ENCODE measurements around the gene CNGB1.
"Not testable (repeated sequence)": the region's sequence is repeated elsewhere in the genome, so short reads cannot be mapped to it uniquely, and the experiment has no call there.

CNGB1 gene

DNA sequence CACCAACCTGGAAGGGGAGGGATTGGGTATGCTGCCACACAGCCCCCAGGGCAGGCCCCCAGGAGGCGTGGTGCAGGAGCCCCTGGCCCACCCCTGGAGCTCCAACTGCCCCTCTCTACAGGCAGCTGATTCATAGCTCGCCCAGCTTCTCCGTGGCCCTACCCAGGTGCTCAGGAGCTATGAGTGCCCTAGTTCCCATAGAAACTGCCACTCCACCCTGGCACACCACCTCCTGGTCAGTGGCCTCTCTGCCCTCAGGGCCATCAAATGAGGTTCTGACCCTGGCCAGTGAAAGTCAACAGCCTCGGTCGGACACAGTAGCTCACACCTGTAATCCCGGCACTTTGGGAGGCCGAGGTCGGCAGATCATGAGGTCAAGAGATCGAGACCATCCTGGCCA, 18.0 kb downstream of the CNGB1 start:
- no peak for DNase-seq (ENCODE audit: low read depth)

DNA sequence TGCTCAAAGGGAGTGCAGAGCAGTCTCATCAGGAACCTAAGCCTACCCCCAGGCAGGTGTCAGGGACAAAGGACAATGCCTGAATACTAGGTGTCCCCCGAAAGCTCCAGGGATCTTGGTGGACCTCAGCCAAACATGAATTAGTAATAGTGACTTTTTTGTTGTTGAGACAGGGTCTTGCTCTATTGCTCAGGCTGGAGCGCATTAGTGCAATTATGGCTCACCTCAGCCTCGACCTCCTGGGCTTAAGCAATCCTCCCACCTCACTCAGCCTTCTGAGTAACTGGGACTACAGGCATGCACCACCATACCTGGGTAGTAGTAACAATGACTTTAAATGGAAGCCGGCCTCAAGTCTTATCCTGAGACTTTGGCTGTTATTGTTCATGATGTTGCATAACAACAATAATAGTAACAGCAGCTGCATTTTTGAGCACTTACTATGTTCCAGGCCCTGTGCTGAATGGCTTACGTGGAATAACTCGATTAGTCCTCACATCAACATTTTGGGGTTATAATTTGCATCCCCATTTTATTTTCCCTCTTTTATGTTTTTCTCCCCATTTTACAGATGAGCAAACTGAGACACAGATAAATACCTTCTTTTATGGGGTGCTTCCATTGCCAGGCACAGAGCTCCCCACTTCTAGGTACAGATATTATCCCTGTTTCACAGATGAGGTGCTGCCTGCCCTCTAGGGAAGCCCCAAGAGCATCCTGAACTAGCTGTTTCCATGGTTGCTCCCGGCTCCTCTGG, 19.5 kb downstream of the CNGB1 start:
- DNase-seq (ENCODE audit: low read depth), result no peak

DNA sequence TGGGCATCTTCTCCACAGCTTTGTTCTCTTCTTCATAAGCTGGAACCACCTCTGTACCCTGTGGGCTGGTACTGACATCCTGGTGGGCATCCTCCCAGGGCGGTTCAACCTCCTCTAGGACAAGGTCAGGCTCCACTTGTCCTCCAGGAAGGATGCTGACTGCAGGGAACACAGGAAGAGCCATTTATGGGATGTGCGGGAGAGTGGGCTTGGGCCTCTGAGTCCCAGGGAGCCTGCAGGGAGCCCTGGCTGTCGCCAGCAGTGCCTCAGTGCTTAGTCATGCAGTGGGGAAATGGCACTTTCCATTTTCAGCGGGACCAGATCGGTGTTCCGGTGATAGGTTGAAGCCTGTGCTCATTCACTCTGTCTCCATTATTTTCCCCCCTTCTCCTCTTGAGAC, 20.5 kb downstream of the CNGB1 start:
- DNase-seq (ENCODE audit: low read depth), result no peak

- DNase-seq (ENCODE audit: low read depth), result no peak
Observed at GRCh38 chr16:57949595-57950238, 21.2 kb downstream of the CNGB1 start.

- no peak for DNase-seq (ENCODE audit: low read depth)
Observed at GRCh38 chr16:57949013-57949412, 21.9 kb downstream of the CNGB1 start.

DNA sequence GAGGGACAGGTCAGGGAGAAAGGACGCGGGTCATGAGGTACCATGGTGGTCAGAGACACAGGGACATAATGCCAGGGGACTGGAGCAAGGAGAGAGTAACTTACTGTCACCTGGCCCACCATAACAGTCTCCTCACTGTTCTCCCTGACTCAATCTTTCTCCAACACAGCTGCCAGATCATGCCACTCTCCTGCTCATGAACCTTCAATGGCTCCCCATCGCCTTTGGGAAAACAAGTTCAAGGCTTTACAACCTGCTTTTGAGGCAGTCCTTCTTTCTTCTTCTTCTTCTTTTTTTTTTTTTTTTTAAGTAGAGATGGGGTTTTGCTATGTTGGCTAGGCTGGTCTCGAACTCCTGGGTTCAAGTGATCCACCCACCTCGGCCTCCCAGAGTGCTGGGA, 22.9 kb downstream of the CNGB1 start:
- DNase-seq (ENCODE audit: low read depth), result no peak

DNA sequence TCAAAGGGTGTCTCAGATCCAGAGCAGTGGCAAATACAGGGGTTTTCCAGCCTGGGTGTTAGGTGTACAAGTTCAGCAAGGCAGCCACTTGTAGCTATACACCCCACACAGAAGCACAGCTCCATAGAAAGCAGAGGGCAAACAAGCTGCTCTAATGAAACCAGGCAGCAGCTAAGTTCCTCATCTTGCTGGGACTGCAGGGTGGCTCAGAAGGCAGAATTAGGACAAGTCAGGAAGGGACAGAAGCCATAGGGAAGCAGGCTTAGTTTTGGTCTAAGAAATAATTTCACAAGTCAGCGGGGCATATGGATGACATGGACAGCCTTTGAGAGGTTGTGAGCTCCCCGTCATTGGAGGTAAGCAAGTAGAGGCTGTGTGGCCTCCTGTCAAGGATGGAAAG, 23.7 kb downstream of the CNGB1 start:
- no peak for DNase-seq (ENCODE audit: low read depth)

GRCh38 chr16:57946181-57946801, 24.6 kb downstream of the CNGB1 start:
- no peak for DNase-seq (ENCODE audit: low read depth)

DNA sequence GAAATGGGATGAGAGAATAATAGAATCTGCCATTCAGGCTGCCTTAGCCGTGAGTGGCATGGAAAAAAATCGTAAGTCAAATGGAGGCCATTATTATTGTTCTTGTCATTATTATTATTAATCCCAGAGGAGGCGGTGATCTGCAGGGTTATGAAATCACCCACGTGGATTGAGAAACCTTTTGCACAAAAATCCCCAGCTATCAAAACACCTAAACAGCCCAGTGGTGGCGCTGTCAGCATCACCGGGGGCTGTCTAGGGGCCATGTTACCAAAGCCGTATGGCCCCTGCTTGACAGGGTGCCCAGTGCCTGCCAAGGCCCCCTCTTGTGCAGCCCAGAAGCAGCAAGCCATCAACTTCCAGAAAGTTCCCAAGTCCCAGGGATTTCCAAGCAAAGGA, 25.2 kb downstream of the CNGB1 start:
- no peak for DNase-seq (ENCODE audit: low read depth)

- no peak for DNase-seq (ENCODE audit: low read depth)
Observed at GRCh38 chr16:57944970-57945739, 25.8 kb downstream of the CNGB1 start.

DNA sequence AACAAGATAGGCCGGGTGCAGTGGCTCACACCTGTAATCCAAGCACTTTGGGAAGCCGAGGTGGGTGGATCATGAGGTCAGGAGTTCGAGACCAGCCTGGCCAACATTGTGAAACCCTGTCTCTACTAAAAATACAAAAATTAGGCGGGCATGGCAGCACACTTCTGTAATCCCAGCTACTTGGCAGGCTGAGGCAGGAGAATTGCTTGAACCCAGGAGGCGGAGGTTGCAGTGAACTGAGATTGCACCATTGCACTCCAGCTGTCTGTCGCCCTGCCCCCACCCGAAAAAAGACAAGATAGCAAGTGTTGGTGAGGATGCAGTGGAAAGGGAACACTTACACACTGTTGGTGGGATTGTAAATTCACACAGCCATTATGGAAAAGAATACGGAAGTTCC, 27.5 kb downstream of the CNGB1 start:
- DNase-seq (ENCODE audit: low read depth), result not testable (repeated sequence)

DNA sequence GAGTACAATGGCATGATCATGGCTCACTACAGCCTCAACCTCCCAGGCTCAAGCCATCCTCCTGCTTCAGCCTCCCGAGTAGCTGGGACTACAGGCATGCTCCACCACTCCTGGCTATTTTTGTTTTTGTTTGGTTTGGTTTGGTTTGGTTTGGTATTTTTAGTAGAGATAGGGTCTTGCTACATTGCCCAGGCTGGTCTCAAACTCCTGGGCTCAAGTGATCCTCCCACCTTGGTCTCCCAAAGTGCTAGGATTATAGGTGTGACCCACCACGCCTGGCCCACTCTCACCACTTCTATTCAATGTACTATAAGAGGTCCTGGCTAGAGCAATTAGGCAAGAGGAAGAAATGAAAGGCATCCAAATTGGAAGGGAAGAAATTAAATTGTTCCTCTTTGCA, 29.0 kb downstream of the CNGB1 start:
- DNase-seq (ENCODE audit: low read depth), result not testable (repeated sequence)

GRCh38 chr16:57941016-57941664, 29.8 kb downstream of the CNGB1 start:
- DNase-seq (ENCODE audit: low read depth), result no peak

DNA sequence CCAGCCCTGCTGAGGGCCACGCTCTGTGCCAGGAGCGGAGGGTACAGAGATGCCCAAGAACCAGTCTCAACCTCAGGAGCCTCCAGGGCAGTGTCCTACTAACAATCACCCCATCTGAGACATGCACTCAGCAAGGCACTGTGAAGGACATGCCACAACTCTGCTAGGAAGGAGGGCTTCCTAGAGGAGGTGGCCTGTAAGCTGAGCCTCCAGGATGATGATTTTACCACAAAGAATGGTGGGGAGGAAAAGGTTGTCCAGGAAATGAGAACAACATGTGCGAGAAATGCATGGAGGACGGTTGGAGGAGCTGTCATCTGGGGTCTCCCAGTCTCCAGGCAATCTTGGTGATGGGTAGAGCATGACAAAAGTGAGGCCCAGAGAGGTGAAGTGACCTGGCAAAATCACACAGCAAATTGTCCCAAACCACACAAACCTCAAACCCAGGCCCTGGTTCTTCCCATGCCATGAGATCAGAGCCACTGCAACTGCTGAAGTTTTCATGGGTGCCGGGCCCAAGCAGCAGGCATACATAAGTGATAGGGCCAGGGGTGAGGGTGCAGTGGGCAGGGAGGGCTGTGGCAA, 30.5 kb downstream of the CNGB1 start:
- no peak for DNase-seq (ENCODE audit: low read depth)

DNA sequence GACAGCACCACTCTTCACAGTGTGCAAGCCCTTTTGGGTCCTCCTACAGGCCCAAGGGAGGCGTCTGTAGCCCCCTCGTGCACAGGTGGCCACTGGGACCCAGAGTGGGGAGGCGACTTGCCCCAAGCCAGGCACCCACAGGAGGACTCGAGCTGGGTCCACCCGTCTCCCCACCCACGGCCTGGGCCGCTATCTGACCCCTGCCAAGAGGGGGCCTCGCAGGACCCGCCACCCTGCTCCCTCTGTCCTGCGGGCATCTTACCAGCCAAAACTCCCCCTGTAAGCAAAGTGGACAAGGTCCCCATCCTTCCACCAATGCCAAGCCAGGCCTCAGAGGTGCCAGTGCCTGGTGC, 31.1 kb downstream of the CNGB1 start:
- DNase-seq (ENCODE audit: low read depth), result no peak

DNA sequence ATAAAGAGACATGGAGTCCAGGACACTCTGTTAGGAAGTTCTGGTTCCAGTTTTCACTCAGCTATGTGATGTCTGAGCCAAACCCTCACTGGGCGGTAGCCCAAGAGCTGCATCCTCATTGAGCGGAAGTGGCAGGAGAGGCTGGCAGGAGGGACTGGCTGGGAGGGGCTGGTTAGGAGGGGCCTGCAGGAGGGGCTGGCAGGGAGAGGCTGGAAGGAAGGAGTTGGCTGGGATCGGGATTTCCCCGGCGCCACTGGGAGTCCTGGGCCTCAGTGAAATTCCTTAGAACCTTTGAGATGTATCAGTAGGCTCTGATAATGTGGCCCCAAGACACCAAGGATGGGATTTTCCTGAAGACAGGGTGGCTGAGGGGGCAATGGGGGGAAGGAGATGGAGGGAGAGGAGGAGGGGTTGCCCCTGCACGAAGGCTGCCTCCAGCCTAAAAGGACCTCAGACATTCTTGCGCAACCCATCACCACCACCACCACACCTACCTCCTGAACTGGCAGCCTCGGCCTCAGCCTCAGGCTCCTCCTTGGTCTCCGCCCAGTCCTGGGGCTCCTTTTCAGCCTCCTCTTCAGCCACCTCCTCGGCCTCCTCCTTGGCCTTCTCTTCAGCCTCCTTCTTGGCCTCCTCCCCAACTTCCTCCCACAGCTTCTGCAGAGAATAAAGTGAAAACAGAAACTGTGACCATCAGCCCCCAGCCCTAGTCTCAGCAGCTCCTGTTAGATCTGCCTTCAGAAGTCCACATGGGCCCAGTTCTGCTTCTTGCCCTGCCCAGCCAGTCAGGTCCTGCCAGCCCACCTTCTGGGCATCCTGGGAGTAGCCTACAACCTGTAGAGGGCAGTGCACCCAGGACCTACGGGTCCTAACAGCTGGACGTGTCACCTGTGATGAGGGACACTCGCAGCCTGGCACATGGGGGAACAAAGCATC, 31.7 kb downstream of the CNGB1 start:
- no peak for DNase-seq (ENCODE audit: low read depth)

GRCh38 chr16:57938484-57938883, 32.4 kb downstream of the CNGB1 start:
- DNase-seq (ENCODE audit: low read depth), result no peak

GRCh38 chr16:57937861-57938260, 33.1 kb downstream of the CNGB1 start:
- DNase-seq (ENCODE audit: low read depth), result no peak

DNA sequence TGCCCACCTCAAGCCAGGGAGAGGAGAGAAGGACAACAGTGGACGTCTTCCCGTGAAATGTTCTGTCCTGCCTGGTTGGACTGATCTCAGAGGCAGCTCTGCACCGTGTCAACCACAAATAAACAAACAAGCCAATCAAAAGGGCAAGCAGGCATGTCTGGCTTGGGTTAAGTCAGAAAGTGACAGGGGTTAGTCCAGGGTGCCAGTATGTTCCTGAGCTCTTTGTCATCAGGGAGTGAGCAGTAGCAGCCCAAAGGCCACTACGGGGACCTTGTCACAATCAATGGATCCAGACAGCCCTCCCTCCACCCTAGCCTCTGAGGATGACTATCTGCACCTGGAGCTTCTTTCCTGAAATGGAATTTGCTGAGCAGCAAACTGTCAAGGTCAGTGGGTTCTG, 35.0 kb downstream of the CNGB1 start:
- DNase-seq (ENCODE audit: low read depth), result no peak

DNA sequence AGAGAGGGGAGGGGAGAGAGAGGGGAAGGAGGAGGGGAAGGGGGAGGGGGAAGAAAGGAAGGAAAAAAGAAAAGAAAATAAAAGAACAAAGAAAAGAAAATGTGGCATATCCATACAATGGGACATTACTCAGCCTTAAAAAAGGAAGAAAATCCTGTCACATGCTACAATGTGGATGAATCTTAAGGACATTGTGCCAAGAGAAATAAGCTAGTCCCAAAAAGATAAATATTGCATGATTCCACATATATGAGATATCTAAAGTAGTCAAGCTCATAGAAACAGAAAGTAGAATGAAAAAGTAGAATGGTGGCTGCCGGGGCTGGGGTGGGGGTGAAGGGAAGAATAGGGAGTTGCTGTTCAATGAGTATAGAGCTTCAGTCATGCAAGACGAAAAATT, 40.4 kb downstream of the CNGB1 start:
- DNase-seq (ENCODE audit: low read depth), result no peak

DNA sequence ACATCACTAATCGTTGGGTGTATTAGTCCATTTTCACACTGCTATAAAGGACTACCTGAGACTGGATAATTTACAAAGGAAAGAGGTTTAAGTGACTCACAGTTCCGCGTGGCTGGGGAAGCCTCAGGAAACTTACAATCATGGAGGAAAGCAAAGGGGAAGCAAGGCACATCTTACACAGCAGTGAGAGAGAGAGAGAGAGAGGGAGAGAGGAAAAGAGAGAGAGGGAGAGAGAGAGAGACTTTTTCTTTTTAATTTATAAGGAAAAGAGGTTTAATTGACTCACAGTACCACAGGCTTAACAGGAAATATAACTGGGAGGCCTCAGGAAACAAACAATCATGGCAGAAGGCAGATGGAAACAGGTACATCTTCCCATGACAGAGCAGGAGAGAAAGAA, 41.7 kb downstream of the CNGB1 start:
- no peak for DNase-seq (ENCODE audit: low read depth)
